ENCODE measurements around the gene ENPP6. TPM values are rescaled to one million over a fixed set of nuclear protein-coding genes. Genes with fewer than 3 reads are reported as not detected.

ENPP6 gene
- total and polyA plus RNA-seq, 2 of the 13 experiments (the other 11 are each of a cell fraction or from before 2014, with no cell fraction given), result not detected

DNA sequence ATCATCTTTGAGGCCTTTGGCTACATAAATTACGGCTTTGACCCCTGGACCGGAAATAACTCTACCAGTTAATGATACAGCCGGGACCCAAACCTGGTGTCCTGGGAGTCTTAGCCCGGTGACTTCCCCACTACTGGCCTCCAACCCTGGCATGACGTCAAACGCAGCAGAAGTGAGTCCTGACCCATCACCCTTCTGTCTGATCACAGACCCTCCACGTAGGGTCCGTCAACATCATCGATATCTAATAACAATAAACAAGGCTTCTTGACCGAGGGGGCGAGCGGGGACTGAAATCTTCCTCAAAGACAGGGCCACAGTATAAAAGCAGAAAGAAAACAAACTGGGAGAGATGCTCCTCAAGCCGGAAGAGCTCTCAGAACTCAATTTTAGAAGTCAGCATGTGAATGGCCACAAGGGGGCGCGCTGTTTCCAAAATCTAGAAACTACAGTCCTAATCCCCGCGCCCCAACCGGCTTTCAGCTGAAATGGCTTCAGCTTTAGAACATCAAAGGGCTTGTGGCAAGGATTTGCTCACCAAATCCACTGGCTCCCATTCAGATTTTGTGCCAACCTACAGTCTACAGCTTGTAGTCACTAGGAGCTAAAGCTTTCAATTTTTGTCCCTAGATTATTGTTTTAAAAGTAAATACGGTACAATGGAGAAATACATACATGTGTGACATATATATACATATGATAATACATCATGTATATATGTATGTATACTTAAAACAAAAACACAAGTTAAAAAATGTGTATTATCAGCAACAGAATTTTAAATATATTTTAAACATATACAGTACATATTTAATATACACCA, 46.4 kb upstream of the ENPP6 start (continued):
- TF ChIP-seq ZNF574 (CRISPR knock-in tag; IDR thresholded peaks at IDR 0.05), result 0 out of 2 replicates have a peak, but pooled peaks have one; percentile 31
- peak; percentile 81 for TF ChIP-seq THAP11 (CRISPR knock-in tag; IDR thresholded peaks at IDR 0.05)
- TF ChIP-seq ZNF501 (CRISPR knock-in tag; IDR thresholded peaks at IDR 0.05), result no peak
- TF ChIP-seq ELF1 (CRISPR knock-in tag; IDR thresholded peaks at IDR 0.05), result peak; percentile 56
- peak; percentile 63 for TF ChIP-seq GATAD2A (CRISPR knock-in tag; IDR thresholded peaks at IDR 0.05)
- TF ChIP-seq CTCF (CRISPR knock-in tag; IDR thresholded peaks at IDR 0.05), result peak; percentile 87
- TF ChIP-seq HIC2 (CRISPR knock-in tag; IDR thresholded peaks at IDR 0.05; ENCODE audit: low read depth), result peak; percentile 32; the same call in 1 of the 2 replicates
- TF ChIP-seq MED1 (CRISPR knock-in tag; IDR thresholded peaks at IDR 0.05), result peak; percentile 49; the same call in 1 of the 2 replicates
- TF ChIP-seq NFIB (CRISPR knock-in tag; IDR thresholded peaks at IDR 0.05; ENCODE audit: borderline replicate concordance), result no peak
- TF ChIP-seq KLF12 (CRISPR knock-in tag; IDR thresholded peaks at IDR 0.05; ENCODE audit: borderline replicate concordance), result 0 out of 2 replicates have a peak, but pooled peaks have one; percentile 32
- TF ChIP-seq KDM2A (CRISPR knock-in tag; IDR thresholded peaks at IDR 0.05; ENCODE audit: borderline replicate concordance, low read depth), result 0 out of 2 replicates have a peak, but pooled peaks have one; percentile 27
- TF ChIP-seq LRRFIP1 (CRISPR knock-in tag; conservative IDR thresholded peaks at IDR 0.05), result no peak
- peak; percentile 33; the same call in 1 of the 2 replicates for TF ChIP-seq HOXA3 (CRISPR knock-in tag; IDR thresholded peaks at IDR 0.05)
- 0 out of 2 replicates have a peak, but pooled peaks have one; percentile 59 for TF ChIP-seq SMAD3 (CRISPR knock-in tag; IDR thresholded peaks at IDR 0.05)
- TF ChIP-seq TCF7 (IDR thresholded peaks at IDR 0.05; ENCODE audit: low read depth), result peak; percentile 61
- TF ChIP-seq SIN3B (IDR thresholded peaks at IDR 0.05; ENCODE audit: low read length), result no peak
- TF ChIP-seq PTBP1 (IDR thresholded peaks at IDR 0.05; ENCODE audit: low read depth, low read length, poor library complexity, severe bottlenecking), result no peak
- no peak for TF ChIP-seq NAIF1 (CRISPR knock-in tag; IDR thresholded peaks at IDR 0.05; ENCODE audit: borderline replicate concordance)
- peak; percentile 37; the same call in 1 of the 2 replicates for TF ChIP-seq PHF21A (CRISPR knock-in tag; IDR thresholded peaks at IDR 0.05)
- TF ChIP-seq SOX6 (IDR thresholded peaks at IDR 0.05), result no peak
- 0 out of 2 replicates have a peak, but pooled peaks have one; percentile 14 for TF ChIP-seq SOX6 (CRISPR knock-in tag; IDR thresholded peaks at IDR 0.05)
- no peak for TF ChIP-seq BHLHE40 (IDR thresholded peaks at IDR 0.05; ENCODE audit: low read length)

Data from HepG2 (cell line).